ENCODE data around the gene FAM43A.

Gene FAM43A

GRCh38 chr3:194676471-194676870 lies 9.2 kb upstream of the FAM43A start:
- no peak for DNase-seq

GRCh38 chr3:194680888-194681615 lies 4.6 kb upstream of the FAM43A start:
- DNase-seq = no peak

- no peak for DNase-seq
Measured at GRCh38 chr3:194682189-194682693, 3.4 kb upstream of the FAM43A start.

- peak; percentile 64 to 87 for DNase-seq
Measured at GRCh38 chr3:194682694-194683310, 2.9 kb upstream of the FAM43A start.

GRCh38 chr3:194683380-194683779 lies 2.3 kb upstream of the FAM43A start:
- DNase-seq = no peak

GRCh38 chr3:194685065-194685717 lies 492 bp upstream of the FAM43A start:
- no peak for DNase-seq

GRCh38 chr3:194686414-194686815 lies 732 bp downstream of the FAM43A start:
- DNase-seq = no peak

GRCh38 chr3:194686816-194687637 lies 1.3 kb downstream of the FAM43A start:
- DNase-seq = peak in 1 of 2 experiments; percentile 54

GRCh38 chr3:194687638-194688199 lies 2.0 kb downstream of the FAM43A start:
- peak in 1 of 2 experiments; percentile 71 for DNase-seq

- DNase-seq = no peak
Measured at GRCh38 chr3:194688200-194688740, 2.6 kb downstream of the FAM43A start.

- DNase-seq = no peak
Measured at GRCh38 chr3:194688946-194689345, 3.3 kb downstream of the FAM43A start.

GRCh38 chr3:194689493-194689944 lies 3.8 kb downstream of the FAM43A start:
- DNase-seq = no peak

GRCh38 chr3:194690501-194691372 lies 5.1 kb downstream of the FAM43A start:
- no peak for DNase-seq

GRCh38 chr3:194691481-194692283 lies 6.0 kb downstream of the FAM43A start:
- peak; percentile 75 to 76 for DNase-seq

- DNase-seq = no peak
Measured at GRCh38 chr3:194696702-194697101, 11.0 kb downstream of the FAM43A start.

GRCh38 chr3:194702545-194702944 lies 16.9 kb downstream of the FAM43A start:
- DNase-seq = no peak

GRCh38 chr3:194705227-194705626 lies 19.5 kb downstream of the FAM43A start:
- no peak for DNase-seq

- no peak for DNase-seq
Measured at GRCh38 chr3:194705761-194706160, 20.1 kb downstream of the FAM43A start.

GRCh38 chr3:194707147-194707540 lies 21.5 kb downstream of the FAM43A start:
- DNase-seq = no peak

- DNase-seq = no peak
Measured at GRCh38 chr3:194711286-194711685, 25.6 kb downstream of the FAM43A start.

Data from NCI-H526 (cell line).